GM21619 (cell line): Measurements from ENCODE around the gene TAS1R2.

ENCODE experiments used
- ATAC-seq: cut with Tn5 transposase; IDR thresholded peaks from one replicate; pipeline ENCODE4 v1.9.1; 2021; ENCODE audit not compliant: unreplicated experiment

Gene TAS1R2

DNA sequence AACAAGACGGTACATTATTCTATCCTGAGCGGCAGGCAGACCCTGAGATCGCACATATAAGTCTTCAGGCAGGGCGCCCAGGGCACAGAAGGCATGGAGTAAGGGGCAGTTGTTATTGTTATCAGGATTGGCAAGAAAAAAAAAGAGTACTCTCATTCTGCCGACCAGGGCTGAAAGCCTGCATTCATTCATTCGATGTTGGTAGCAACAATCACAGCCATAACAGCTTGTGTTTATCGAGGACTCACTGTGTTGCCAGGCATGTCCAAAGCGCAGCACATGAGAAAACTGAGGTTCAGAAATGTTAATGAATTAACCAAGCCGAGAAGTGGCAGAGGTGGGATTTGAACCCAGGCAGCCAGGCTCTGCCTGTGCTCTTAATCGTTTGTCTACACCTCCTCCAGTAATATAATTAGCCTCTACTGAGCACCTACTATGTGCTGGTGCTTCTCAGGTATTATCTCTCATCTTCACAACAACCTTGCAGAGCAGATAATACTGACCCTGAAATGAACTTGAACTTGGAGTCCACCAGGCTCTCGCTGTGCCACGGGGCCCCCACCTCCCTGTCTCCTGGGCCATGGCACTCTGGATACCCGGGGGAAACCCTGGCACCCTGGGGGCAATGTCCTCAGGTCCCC lies 56.2 kb downstream of the TAS1R2 start:
- ATAC-seq = no peak

DNA sequence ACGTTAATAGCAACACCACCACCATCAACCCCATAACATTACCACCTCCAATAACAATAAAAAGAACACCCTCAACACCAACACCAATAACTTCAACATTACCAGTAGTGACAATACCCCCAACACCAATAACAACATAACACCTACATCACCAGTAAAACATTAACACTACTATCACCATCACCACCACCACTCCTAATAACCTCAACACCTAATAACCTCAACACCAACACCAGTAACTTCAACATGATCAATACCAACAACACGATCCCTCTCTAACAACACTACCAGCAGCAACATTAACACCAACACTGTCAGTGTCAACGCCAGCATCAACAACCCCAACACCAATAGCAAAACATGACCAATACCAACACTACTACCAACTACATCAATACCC lies 57.2 kb downstream of the TAS1R2 start:
- no peak for ATAC-seq

GRCh38 chr1:18800258-18800657 lies 59.2 kb downstream of the TAS1R2 start:
- ATAC-seq = no peak

GRCh38 chr1:18799454-18799853 lies 60.0 kb downstream of the TAS1R2 start:
- no peak for ATAC-seq

DNA sequence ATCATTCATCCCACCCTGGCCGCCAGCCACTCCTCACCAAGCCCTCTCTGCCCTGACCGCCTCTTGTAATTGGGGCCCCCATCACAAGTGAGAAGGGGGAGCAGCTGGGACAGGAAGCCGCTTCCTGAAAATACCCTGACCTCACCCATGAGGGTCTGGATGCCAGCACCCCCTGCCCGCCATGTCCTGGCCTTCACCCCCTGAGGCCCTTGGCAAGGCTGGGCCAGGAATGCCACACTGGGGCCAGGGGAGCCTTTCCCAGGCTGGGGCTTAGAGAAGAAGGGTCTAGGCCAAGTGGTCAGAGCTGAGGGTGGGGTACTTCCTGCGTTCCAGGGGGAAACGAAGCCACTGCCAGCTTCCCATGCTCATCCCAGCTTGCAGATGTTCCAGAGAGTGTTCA lies 60.5 kb downstream of the TAS1R2 start:
- ATAC-seq = no peak

GRCh38 chr1:18798533-18798932 lies 60.9 kb downstream of the TAS1R2 start:
- no peak for ATAC-seq

DNA sequence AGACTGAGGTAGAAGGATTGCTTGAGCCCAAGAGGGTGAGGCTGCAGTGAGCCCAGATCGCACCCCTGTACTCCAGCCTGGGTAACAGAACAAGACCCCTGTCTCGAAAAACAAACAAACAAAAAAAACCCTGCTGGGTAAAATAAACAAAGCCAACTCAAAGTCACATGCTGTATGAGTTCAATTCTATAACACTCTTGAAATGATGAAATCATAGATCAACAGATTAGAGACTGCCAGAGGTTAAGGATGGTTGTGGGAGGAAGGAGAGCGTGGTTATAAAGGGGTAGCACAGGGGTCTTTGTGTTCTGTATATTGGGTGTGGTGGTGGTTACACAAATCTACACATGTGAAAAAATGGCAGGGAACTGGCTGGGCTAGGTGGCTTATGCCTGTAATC lies 62.5 kb downstream of the TAS1R2 start:
- ATAC-seq = no peak

GRCh38 chr1:18795002-18795689 lies 64.3 kb downstream of the TAS1R2 start:
- no peak for ATAC-seq

GRCh38 chr1:18794561-18794960 lies 64.9 kb downstream of the TAS1R2 start:
- ATAC-seq = no peak

DNA sequence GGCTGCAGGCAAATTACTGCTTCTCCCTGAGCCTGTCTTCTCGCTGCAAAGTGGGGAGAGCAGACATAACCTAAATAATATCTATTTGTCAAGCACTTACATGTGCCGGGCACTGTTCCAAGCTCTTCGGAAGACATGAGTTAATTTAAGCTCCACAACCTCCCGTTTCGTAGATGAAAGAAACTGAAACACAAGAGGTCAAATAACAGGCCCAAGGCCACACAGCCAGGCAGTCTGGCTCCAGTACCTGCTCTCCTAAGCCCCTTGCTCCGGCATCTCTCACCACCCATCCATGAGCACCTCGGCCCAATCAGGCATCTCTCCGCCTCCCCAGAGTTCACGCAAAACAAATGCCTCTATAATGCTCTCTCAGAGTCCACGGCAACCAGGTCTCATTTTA lies 65.4 kb downstream of the TAS1R2 start:
- no peak for ATAC-seq

GRCh38 chr1:18793164-18793563 lies 66.3 kb downstream of the TAS1R2 start:
- ATAC-seq = no peak

- ATAC-seq = no peak
Measured at GRCh38 chr1:18792747-18793146, 66.7 kb downstream of the TAS1R2 start.
